Esophagus muscularis mucosa (tissue), 3 donors: ENCODE measurements around the gene AGAP3.

Experiments used
- EP300 ChIP-seq: sonication (generic); formaldehyde crosslinking; IDR thresholded peaks from one replicate; pipeline ENCODE4 v1.6.1; 2017; ENCODE audit warnings: antibody characterized with exemption
- TF ChIP-seq, protein P1 (sequence below), 3 experiments: fragments of 200-600 bp in 2 of 3; fragments of 450-650 bp in 1 of 3; sonication (generic) in 2 of 3; IDR thresholded peaks; one replicate each; pipeline ENCODE4 v1.5.1; 2017 to 2019; ENCODE audit warnings: antibody characterized with exemption in 3 of 3, mild to moderate bottlenecking in 2 of 3, moderate library complexity in 1 of 3

DNA sequence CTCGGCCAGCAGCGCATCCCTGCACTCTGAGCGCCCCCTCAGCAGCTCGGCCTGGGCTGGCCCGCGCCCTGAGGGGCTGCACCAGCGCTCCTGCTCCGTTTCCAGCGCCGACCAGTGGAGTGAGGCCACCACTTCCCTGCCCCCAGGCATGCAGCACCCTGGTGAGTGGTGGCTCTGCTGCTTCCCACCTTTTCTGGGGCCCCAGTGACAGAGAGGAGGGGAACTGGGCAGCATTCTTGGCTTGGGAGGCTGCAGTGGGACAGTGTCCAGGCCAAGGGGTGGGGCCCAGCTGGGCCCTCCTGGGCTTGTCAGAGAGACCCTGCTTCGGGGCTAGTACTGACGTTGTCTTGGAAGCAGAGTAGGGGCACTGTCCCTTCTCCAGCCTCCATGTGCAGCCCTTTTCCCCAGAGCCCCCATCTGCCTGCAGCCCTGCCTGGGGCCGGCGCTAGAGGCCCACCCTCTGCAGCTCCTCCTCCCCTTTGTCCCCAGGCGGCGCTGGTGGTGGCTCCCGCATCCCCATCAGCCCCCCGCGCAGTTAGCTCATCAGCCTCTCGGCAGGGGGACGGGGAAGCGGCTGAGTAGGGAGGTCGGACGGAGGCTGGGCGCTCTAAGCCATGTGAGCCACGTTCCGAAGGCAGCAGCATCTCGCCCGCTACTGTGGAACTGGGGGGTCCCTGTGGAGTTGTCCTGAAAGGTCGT, 52.0 kb downstream of the AGAP3 start:
- TF ChIP-seq, protein P1, sequence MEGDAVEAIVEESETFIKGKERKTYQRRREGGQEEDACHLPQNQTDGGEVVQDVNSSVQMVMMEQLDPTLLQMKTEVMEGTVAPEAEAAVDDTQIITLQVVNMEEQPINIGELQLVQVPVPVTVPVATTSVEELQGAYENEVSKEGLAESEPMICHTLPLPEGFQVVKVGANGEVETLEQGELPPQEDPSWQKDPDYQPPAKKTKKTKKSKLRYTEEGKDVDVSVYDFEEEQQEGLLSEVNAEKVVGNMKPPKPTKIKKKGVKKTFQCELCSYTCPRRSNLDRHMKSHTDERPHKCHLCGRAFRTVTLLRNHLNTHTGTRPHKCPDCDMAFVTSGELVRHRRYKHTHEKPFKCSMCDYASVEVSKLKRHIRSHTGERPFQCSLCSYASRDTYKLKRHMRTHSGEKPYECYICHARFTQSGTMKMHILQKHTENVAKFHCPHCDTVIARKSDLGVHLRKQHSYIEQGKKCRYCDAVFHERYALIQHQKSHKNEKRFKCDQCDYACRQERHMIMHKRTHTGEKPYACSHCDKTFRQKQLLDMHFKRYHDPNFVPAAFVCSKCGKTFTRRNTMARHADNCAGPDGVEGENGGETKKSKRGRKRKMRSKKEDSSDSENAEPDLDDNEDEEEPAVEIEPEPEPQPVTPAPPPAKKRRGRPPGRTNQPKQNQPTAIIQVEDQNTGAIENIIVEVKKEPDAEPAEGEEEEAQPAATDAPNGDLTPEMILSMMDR (IDR thresholded peaks at IDR 0.05) = no peak
- TF ChIP-seq EP300 = no peak
